Right lobe of liver (tissue), 4 donors: Measurements from ENCODE around the gene PTCD3.

ENCODE experiments used
- CTCF ChIP-seq, 4 donors: fragments of 200-600 bp in 3 of 4; fragments of 450-650 bp in 1 of 4; IDR thresholded peaks; one replicate each; pipeline versions ENCODE4 v1.5.1 to v1.8.0; 2016 to 2022; ENCODE audit warnings: antibody characterized with exemption in 4 of 4, mild to moderate bottlenecking in 2 of 4
- POLR2A ChIP-seq: fragments of 450-650 bp; IDR thresholded peaks from one replicate; pipeline ENCODE4 v1.6.1; 2017; ENCODE audit warnings: antibody characterized with exemption, mild to moderate bottlenecking
- donor health status: DM: no; HTN: no; CAD: no.
- donor health status: DM: no; HTN: no; CAD: no.
- donor health status: DM: no; HTN: yes; CAD: no.

- TF ChIP-seq POLR2A (no peak), CTCF (IDR thresholded peaks at IDR 0.05) (no peak)
Observed at GRCh38 chr2:86170449-86170848, 64.4 kb downstream of the PTCD3 start.
